A549 (cell line): Measurements from ENCODE around the gene PHF10. TPM values are rescaled to one million over a fixed set of nuclear protein-coding genes. Genes with fewer than 3 reads are reported as not detected.
"Not testable (repeated sequence)": the region's sequence is repeated elsewhere in the genome, so short reads cannot be mapped to it uniquely, and the experiment has no call there.

Source experiments
- ATAC-seq, 2 experiments: fragments of 200-7000 bp in 1 of 2; fragments of >200 bp in 1 of 2; cut with Nextera tagmentation in 1 of 2; cut with Tn5 transposase in 1 of 2; 3 replicates each; pipeline versions ENCODE4 v1.8.0 to v1.9.1; 2018 to 2020; ENCODE audit warnings: mild to moderate bottlenecking in 1 of 2, moderate library complexity in 1 of 2
- CTCF ChIA-PET: fragments of 300-600 bp; sonication (Branson Sonifier 250); formaldehyde crosslinking; extraction: SDS; loops from one replicate; lab custom pipeline; 2021; ENCODE audit warnings: antibody characterized with exemption, inconsistent platforms; lab: Yijun Ruan, JAX
- POLR2A ChIA-PET: fragments of 350-600 bp; formaldehyde crosslinking; extraction: SDS; loops from one replicate; lab custom pipeline; 2021; ENCODE audit warnings: antibody characterized with exemption, inconsistent platforms; lab: Yijun Ruan, JAX
- DNase-seq, 2 experiments: peaks; one replicate each; pipeline versions ENCODE4 v3.0.0 to v3.0.0-alpha.2; 2011 to 2016; ENCODE audit warnings: low read depth in 1 of 2, low spot score in 1 of 2
- FAIRE-seq: peaks from 2 replicates; lab custom pipeline; 2011; peaks lifted over from hg19 to GRCh38; lab: Jason Lieb, UNC
- H3K27ac ChIP-seq, 2 experiments: fragments of >200 bp; sonication (Bioruptor Twin); formaldehyde crosslinking; 3 replicates each; pipeline ENCODE4 v1.5.1; 2016 to 2017
- H3K4me1 ChIP-seq: fragments of >200 bp; sonication (Bioruptor Twin); formaldehyde crosslinking; 3 replicates; pipeline ENCODE4 v1.6.1; 2016
- H3K4me2 ChIP-seq: fragments of >200 bp; sonication (Bioruptor Twin); formaldehyde crosslinking; 3 replicates; pipeline ENCODE4 v1.6.1; 2016
- H3K4me3 ChIP-seq: fragments of >200 bp; sonication (Bioruptor Twin); formaldehyde crosslinking; 3 replicates; pipeline ENCODE4 v1.5.1; 2016
- H3K9me3 ChIP-seq: fragments of >200 bp; sonication (Bioruptor Twin); formaldehyde crosslinking; 3 replicates; pipeline ENCODE4 v1.6.1; 2016
- BHLHE40 ChIP-seq: IDR thresholded peaks from 2 replicates; pipeline ENCODE4 v1.6.1; 2012; ENCODE audit warnings: low read depth, low read length, inconsistent platforms
- CBX2 ChIP-seq: fragments of 200-600 bp; sonication (generic); IDR thresholded peaks from 2 replicates; pipeline ENCODE4 v1.6.1; 2016; ENCODE audit warnings: low read depth, mild to moderate bottlenecking, borderline replicate concordance
- ELK1 ChIP-seq: fragments of 150-350 bp; IDR thresholded peaks from 2 replicates; pipeline ENCODE4 v1.6.1; 2014; ENCODE audit warnings: low read depth, mild to moderate bottlenecking, low read length
- ESRRA ChIP-seq: fragments of 150-350 bp; IDR thresholded peaks from 2 replicates; pipeline ENCODE4 v1.6.1; 2014; ENCODE audit warnings: mild to moderate bottlenecking, low read length, borderline replicate concordance
- HEYL ChIP-seq: fragments of 250-450 bp; sonication (Bioruptor Pico); IDR thresholded peaks from 2 replicates; pipeline ENCODE4 v1.8.0; 2021; ENCODE audit warnings: mild to moderate bottlenecking, moderate library complexity
- JUN ChIP-seq, 2 experiments: fragments of >200 bp; sonication (Bioruptor Twin); formaldehyde crosslinking; IDR thresholded peaks; 2 replicates in 1 of 2; 3 replicates in 1 of 2; pipeline ENCODE4 v1.6.1; 2016 to 2017
- NPAS2 ChIP-seq: fragments of 250-450 bp; sonication (Bioruptor Pico); IDR thresholded peaks from 2 replicates; pipeline ENCODE4 v1.8.0; 2022; ENCODE audit warnings: mild to moderate bottlenecking, moderate library complexity, borderline replicate concordance
- POLR2A ChIP-seq: IDR thresholded peaks from 2 replicates; pipeline ENCODE4 v1.6.1; 2012; ENCODE audit warnings: mild to moderate bottlenecking, low read length
- RARB ChIP-seq: fragments of 250-450 bp; sonication (Bioruptor Pico); IDR thresholded peaks from 2 replicates; pipeline ENCODE4 v1.8.0; 2021; ENCODE audit warnings: mild to moderate bottlenecking, moderate library complexity
- RCOR1 ChIP-seq: fragments of 150-350 bp; IDR thresholded peaks from 2 replicates; pipeline ENCODE4 v1.6.1; 2014; ENCODE audit warnings: antibody characterized with exemption, low read length, low read depth
- RNF2 ChIP-seq: fragments of 200-600 bp; sonication (generic); IDR thresholded peaks from 2 replicates; pipeline ENCODE4 v1.6.1; 2016; ENCODE audit warnings: low read depth, mild to moderate bottlenecking, antibody characterized with exemption, moderate library complexity, borderline replicate concordance
- SMC3 ChIP-seq: fragments of >200 bp; sonication (Bioruptor Twin); formaldehyde crosslinking; IDR thresholded peaks from 3 replicates; pipeline ENCODE4 v1.6.1; 2018; ENCODE audit warnings: inconsistent platforms
- ZFP36 ChIP-seq: fragments of 450-650 bp; IDR thresholded peaks from 2 replicates; pipeline ENCODE4 v1.6.1; 2014; ENCODE audit warnings: borderline replicate concordance; ENCODE audit not compliant: partially characterized antibody
- ZSCAN20 ChIP-seq: fragments of 250-450 bp; sonication (Bioruptor Pico); IDR thresholded peaks from 2 replicates; pipeline ENCODE4 v1.8.0; 2022; ENCODE audit warnings: mild to moderate bottlenecking, moderate library complexity
- WGBS: methylation state at CpG from one replicate; pipeline ENCODE4 v1.1.6; 2017; ENCODE audit errors: missing lambda C conversion rate; 5-methylcytosine and 5-hydroxymethylcytosine counted together
- polyA plus RNA-seq, 4 experiments: library from polyadenylated mRNA; depleted of rRNA in 3 of 4; stranded (reverse); fragments of >200 nt; fragmentation: RNase III in 1 of 4; extraction: RNeasy Plus Mini Kit Qiagen cat#74134 plus additional on column Dnase treatment in 1 of 4; gene quantifications; 2 replicates in 3 of 4; 3 replicates in 1 of 4; pipeline ENCODE4 v1.2.3, GENCODE V29; 2011 to 2017
- TF ChIP-seq, protein P1 (sequence below): IDR thresholded peaks from 2 replicates; pipeline ENCODE4 v1.6.1; 2012
- TF ChIP-seq, protein P2 (sequence below): IDR thresholded peaks from 2 replicates; pipeline ENCODE4 v1.6.1; 2012
- TF ChIP-seq, protein P3 (sequence below): fragments of 200-600 bp; sonication (generic); IDR thresholded peaks from 2 replicates; pipeline ENCODE4 v1.6.1; 2016; ENCODE audit warnings: antibody characterized with exemption, mild to moderate bottlenecking, moderate library complexity

The PHF10 gene
- polyA plus RNA-seq, 2 of the 4 experiments (the other 2 are of a cell fraction), result 21.9 to 29.6 TPM

- DNase-seq (no peak), ATAC-seq (no peak), FAIRE-seq (no peak)
- no peak for TF ChIP-seq ZSCAN20 (CRISPR knock-in tag)
- no peak for TF ChIP-seq NPAS2 (CRISPR knock-in tag)
- no peak for TF ChIP-seq RNF2
- TF ChIP-seq POLR2A, result no peak
- TF ChIP-seq HEYL, result no peak
- TF ChIP-seq RCOR1, result no peak
- TF ChIP-seq JUN (IDR thresholded peaks at IDR 0.05), result no peak
- ChIA-PET POLR2A (no interaction called here), CTCF (interaction anchor here (0.9 to 2.0 kb wide), 2 partner anchors 23 to 762 kb away, joined by 4 read pairs; no protein-coding TSS in a partner anchor)
- no peaks in the 10 kb centered on the region for H3K9me3 ChIP-seq
- H3K27ac ChIP-seq, result no peak overlapping the region
- H3K4me3 ChIP-seq, result no peak overlapping the region
- no peaks in the 10 kb centered on the region for H3K4me1 ChIP-seq
- no peak overlapping the region for H3K4me2 ChIP-seq
- WGBS, result 89% methylated on average over 13 of the region's 13 CpGs
Measured at GRCh38 chr6:169766921-169767736, 42.8 kb upstream of the PHF10 start.

DNA sequence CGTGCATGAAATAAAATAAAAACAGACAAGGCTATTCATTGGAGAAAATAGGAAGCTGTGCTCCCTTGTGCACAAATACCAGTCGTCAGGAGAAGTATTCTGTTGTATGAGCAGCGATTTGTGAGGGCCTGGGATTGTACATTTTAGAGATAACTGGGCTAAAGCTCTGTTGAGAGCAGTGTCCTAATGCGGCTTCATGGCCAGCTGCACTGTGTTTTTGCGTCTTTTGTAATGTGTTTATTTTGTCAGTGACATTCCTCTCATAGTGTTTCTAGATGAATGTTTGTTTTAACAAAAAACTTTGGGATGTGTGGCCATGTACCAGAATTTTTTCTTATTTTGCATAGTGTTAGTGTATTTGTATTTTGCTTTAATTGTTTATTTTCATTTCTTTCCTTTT lies 41.9 kb upstream of the PHF10 start:
- FAIRE-seq, result no peak
- ChIA-PET CTCF (interaction anchor here (2.0 kb wide), 1 partner anchor 24 kb away, joined by 4 read pairs; no protein-coding TSS in a partner anchor), POLR2A (no interaction called here)
- no peak for DNase-seq
- TF ChIP-seq, protein P1, sequence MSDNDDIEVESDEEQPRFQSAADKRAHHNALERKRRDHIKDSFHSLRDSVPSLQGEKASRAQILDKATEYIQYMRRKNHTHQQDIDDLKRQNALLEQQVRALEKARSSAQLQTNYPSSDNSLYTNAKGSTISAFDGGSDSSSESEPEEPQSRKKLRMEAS, result no peak
- TF ChIP-seq ZFP36 (no peak), SMC3 (no peak), HEYL (no peak), RNF2 (no peak), JUN (IDR thresholded peaks at IDR 0.05) (no peak), POLR2A (no peak), ESRRA (no peak), ELK1 (no peak), CBX2 (no peak), RARB (CRISPR knock-in tag) (no peak), BHLHE40 (no peak)
- TF ChIP-seq, protein P2, sequence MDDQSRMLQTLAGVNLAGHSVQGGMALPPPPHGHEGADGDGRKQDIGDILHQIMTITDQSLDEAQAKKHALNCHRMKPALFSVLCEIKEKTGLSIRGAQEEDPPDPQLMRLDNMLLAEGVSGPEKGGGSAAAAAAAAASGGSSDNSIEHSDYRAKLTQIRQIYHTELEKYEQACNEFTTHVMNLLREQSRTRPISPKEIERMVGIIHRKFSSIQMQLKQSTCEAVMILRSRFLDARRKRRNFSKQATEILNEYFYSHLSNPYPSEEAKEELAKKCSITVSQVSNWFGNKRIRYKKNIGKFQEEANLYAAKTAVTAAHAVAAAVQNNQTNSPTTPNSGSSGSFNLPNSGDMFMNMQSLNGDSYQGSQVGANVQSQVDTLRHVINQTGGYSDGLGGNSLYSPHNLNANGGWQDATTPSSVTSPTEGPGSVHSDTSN, result no peak
- TF ChIP-seq, protein P3, sequence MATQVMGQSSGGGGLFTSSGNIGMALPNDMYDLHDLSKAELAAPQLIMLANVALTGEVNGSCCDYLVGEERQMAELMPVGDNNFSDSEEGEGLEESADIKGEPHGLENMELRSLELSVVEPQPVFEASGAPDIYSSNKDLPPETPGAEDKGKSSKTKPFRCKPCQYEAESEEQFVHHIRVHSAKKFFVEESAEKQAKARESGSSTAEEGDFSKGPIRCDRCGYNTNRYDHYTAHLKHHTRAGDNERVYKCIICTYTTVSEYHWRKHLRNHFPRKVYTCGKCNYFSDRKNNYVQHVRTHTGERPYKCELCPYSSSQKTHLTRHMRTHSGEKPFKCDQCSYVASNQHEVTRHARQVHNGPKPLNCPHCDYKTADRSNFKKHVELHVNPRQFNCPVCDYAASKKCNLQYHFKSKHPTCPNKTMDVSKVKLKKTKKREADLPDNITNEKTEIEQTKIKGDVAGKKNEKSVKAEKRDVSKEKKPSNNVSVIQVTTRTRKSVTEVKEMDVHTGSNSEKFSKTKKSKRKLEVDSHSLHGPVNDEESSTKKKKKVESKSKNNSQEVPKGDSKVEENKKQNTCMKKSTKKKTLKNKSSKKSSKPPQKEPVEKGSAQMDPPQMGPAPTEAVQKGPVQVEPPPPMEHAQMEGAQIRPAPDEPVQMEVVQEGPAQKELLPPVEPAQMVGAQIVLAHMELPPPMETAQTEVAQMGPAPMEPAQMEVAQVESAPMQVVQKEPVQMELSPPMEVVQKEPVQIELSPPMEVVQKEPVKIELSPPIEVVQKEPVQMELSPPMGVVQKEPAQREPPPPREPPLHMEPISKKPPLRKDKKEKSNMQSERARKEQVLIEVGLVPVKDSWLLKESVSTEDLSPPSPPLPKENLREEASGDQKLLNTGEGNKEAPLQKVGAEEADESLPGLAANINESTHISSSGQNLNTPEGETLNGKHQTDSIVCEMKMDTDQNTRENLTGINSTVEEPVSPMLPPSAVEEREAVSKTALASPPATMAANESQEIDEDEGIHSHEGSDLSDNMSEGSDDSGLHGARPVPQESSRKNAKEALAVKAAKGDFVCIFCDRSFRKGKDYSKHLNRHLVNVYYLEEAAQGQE, result no peak
- no peak for ATAC-seq
- Histone ChIP-seq H3K27ac (no peak overlapping the region), H3K9me3 (no peaks in the 10 kb centered on the region), H3K4me1 (no peaks in the 10 kb centered on the region), H3K4me3 (no peak overlapping the region), H3K4me2 (no peak overlapping the region)
- WGBS, result 88% methylated on average over 5 of the region's 5 CpGs

DNA sequence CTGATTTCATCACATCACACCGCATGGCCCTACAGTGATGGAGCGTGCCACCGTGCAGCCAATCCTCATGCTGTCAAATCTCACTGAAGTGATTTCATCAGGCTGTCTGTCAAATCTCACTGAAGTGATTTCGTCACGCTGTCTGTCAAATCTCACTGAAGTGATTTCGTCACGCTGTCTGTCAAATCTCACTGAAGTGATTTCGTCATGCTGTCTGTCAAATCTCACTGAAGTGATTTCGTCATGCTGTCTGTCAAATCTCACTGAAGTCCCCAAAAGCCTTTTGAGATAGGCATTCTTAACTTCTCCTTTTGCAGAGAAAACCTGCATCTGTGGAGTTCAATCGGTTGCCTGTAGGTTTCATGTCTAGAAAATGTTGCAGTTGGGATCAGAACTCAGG lies 41.5 kb upstream of the PHF10 start:
- POLR2A ChIA-PET, H3K4me1 ChIP-seq, H3K4me3 ChIP-seq, H3K9me3 ChIP-seq, DNase-seq, H3K4me2 ChIP-seq, FAIRE-seq, ATAC-seq, H3K27ac ChIP-seq: not testable (repeated sequence)
- whole genome bisulfite sequencing, result 96% methylated on average over 10 of the region's 10 CpGs
- CTCF ChIA-PET, result interaction anchor here (2.0 kb wide), 1 partner anchor 24 kb away, joined by 4 read pairs; no protein-coding TSS in a partner anchor
